IPS DF 4.7 (cell line): Measurements from ENCODE around the gene ERBB4.

Experiments
- DNase-seq: peaks from one replicate; pipeline ENCODE4 v3.0.0-alpha.2; 2013; ENCODE audit warnings: low spot score; ENCODE audit errors: extremely low read depth

ERBB4 gene

GRCh38 chr2:211364911-211365310 is 1173.7 kb downstream of the ERBB4 start:
- no peak for DNase-seq

GRCh38 chr2:211361383-211361782 is 1177.2 kb downstream of the ERBB4 start:
- DNase-seq: no peak

GRCh38 chr2:211359347-211359746 is 1179.3 kb downstream of the ERBB4 start:
- DNase-seq: no peak

- DNase-seq: no peak
These were observed 1180.1 kb downstream of the ERBB4 start for GRCh38 chr2:211358504-211358903.

- DNase-seq: no peak
These were observed 1184.1 kb downstream of the ERBB4 start for GRCh38 chr2:211354481-211354880.

GRCh38 chr2:211351987-211352386 is 1186.6 kb downstream of the ERBB4 start:
- no peak for DNase-seq

GRCh38 chr2:211349031-211349430 is 1189.6 kb downstream of the ERBB4 start:
- DNase-seq: no peak

- DNase-seq: no peak
These were observed 1191.3 kb downstream of the ERBB4 start for GRCh38 chr2:211347328-211347727.

- DNase-seq: no peak
These were observed 1194.3 kb downstream of the ERBB4 start for GRCh38 chr2:211344289-211344688.

GRCh38 chr2:211333377-211333776 is 1205.2 kb downstream of the ERBB4 start:
- DNase-seq: no peak

- DNase-seq: peak; percentile 58
These were observed 1206.9 kb downstream of the ERBB4 start for GRCh38 chr2:211331736-211332135.

- no peak for DNase-seq
These were observed 1208.7 kb downstream of the ERBB4 start for GRCh38 chr2:211329882-211330281.

- no peak for DNase-seq
These were observed 1209.2 kb downstream of the ERBB4 start for GRCh38 chr2:211329421-211329820.

GRCh38 chr2:211328126-211328525 is 1210.5 kb downstream of the ERBB4 start:
- DNase-seq: no peak
